Adrenal gland (tissue), 12 donors: ENCODE data around the gene BBOX1. TPM values are rescaled to one million over a fixed set of nuclear protein-coding genes. Genes with fewer than 3 reads are reported as not detected.
"Not testable (repeated sequence)": the region's sequence is repeated elsewhere in the genome, so short reads cannot be mapped to it uniquely, and the experiment has no call there.

Source experiments
- DNase-seq, 7 donors: peaks; one replicate each; pipeline ENCODE4 v3.0.0-alpha.2; 2019 to 2020
- H3K27ac ChIP-seq, 5 donors: fragments of 200-600 bp; sonication (generic) in 4 of 5; 1 replicate in 3 of 5; 2 replicates in 2 of 5; pipeline versions ENCODE4 v1.5.1 to v1.8.0; 2016 to 2020; ENCODE audit warnings: mild to moderate bottlenecking in 1 of 5
- H3K27me3 ChIP-seq: fragments of 200-600 bp; 2 replicates; pipeline ENCODE4 v1.8.0; 2021
- H3K36me3 ChIP-seq, 2 donors: fragments of 200-600 bp; replicated peaks in 1 of 2; 1 replicate in 1 of 2; 2 replicates in 1 of 2; pipeline versions ENCODE4 v1.5.1 to v1.8.0; 2018 to 2022
- H3K4me1 ChIP-seq, 2 donors: fragments of 200-600 bp; replicated peaks in 1 of 2; 1 replicate in 1 of 2; 2 replicates in 1 of 2; pipeline versions ENCODE4 v1.5.1 to v1.8.0; 2018 to 2021
- H3K4me3 ChIP-seq, 4 donors: fragments of 200-600 bp; sonication (generic) in 3 of 4; one replicate each; pipeline ENCODE4 v1.5.1; 2016 to 2018
- H3K9me3 ChIP-seq, 3 donors: fragments of 200-600 bp; sonication (generic) in 1 of 3; replicated peaks in 1 of 3; 1 replicate in 2 of 3; 2 replicates in 1 of 3; pipeline versions ENCODE4 v1.5.1 to v1.8.0; 2016 to 2021
- CTCF ChIP-seq, 6 experiments: fragments of 450-650 bp in 4 of 6; fragments of 200-600 bp in 2 of 6; sonication (generic) in 1 of 6; IDR thresholded peaks; 1 replicate in 5 of 6; 2 replicates in 1 of 6; pipeline versions ENCODE4 v1.5.1 to v1.8.0; 2016 to 2021; ENCODE audit warnings: antibody characterized with exemption in 6 of 6, mild to moderate bottlenecking in 2 of 6, moderate library complexity in 1 of 6
- POLR2A ChIP-seq, 2 donors: fragments of 450-650 bp; IDR thresholded peaks; one replicate each; pipeline ENCODE4 v1.6.1; 2017; ENCODE audit warnings: antibody characterized with exemption in 2 of 2, mild to moderate bottlenecking in 2 of 2, moderate library complexity in 1 of 2
- WGBS, 4 donors: extraction: QIAGEN DNeasy Blood & Tissue Kit in 2 of 4; methylation state at CpG; one replicate each; pipeline versions ENCODE4 v1.1.5 to v1.1.7; 2013 to 2017; 5-methylcytosine and 5-hydroxymethylcytosine counted together
- intact Hi-C, 2 donors: fragments of 100-400 bp; cut with DNase I; formaldehyde crosslinking; loops; one replicate each; pipeline versions ENCODE4 v1.14.1 to v1.15.0; 2022 to 2023
- polyA plus RNA-seq, 3 donors: library from polyadenylated mRNA; stranded (reverse); fragments of 200-250 nt in 2 of 3; fragments of 350-450 nt in 1 of 3; fragmentation: Illumina TruSeq in 1 of 3; extraction: RNeasy Lipid Tissue Mini Kit (QIAGEN cat#74804) in 1 of 3; gene quantifications; one replicate each; pipeline ENCODE4 v1.2.3, GENCODE V29; 2013 to 2014
- total RNA-seq, 9 donors: library from RNA; depleted of rRNA in 4 of 9; stranded (reverse); fragments of >200 nt in 4 of 9; fragments of 120-200 nt in 1 of 9; fragmentation: NEBNext Ultra II Directional in 1 of 9; extraction: Animal tissue kit (Norgen Biotek cat#: 25700) in 1 of 9; gene quantifications; one replicate each; pipeline versions ENCODE4 v1.1.0 to v1.2.4, GENCODE V29; 2013 to 2023
- donor health status: healthy with polysubstance abuse.
- donor health status: Bipolar disorder and iron deficiency.
- donor health status: DM: yes; HTN: yes; CAD: no.
- donor health status: DM: no; HTN: no; CAD: no.
- donor health status: DM: no; HTN: no; CAD: no.
- donor health status: DM: yes; HTN: yes; CAD: no.

BBOX1 gene
- total and polyA plus RNA-seq, 12 donors, result 0.28 TPM; not detected in 11

GRCh38 chr11:27088353-27088752 is 47.7 kb downstream of the BBOX1 start:
- Histone ChIP-seq H3K9me3 (no peaks in the 10 kb centered on the region), H3K4me3 (no peak overlapping the region), H3K4me1 (no peaks in the 10 kb centered on the region), H3K36me3 (no peaks in the 10 kb centered on the region), H3K27ac (no peak overlapping the region), H3K27me3 (no peaks in the 10 kb centered on the region)
- intact Hi-C loops, result no loop called here
- DNase-seq, result no peak
- no peak for TF ChIP-seq CTCF (IDR thresholded peaks at IDR 0.05)
- TF ChIP-seq POLR2A (IDR thresholded peaks at IDR 0.05), result no peak

GRCh38 chr11:27089746-27090145 is 49.1 kb downstream of the BBOX1 start:
- 64 to 73% (median 66%) methylated on average over 2 of the region's 2 CpGs for WGBS, 4 donors
- Histone ChIP-seq H3K36me3 (no peaks in the 10 kb centered on the region), H3K27me3 (no peaks in the 10 kb centered on the region), H3K4me3 (no peak overlapping the region), H3K9me3 (no peaks in the 10 kb centered on the region), H3K4me1 (no peaks in the 10 kb centered on the region), H3K27ac (no peak overlapping the region)
- TF ChIP-seq CTCF (IDR thresholded peaks at IDR 0.05) (no peak), POLR2A (IDR thresholded peaks at IDR 0.05) (no peak)
- DNase-seq, result no peak
- intact Hi-C loops, result no loop called here

GRCh38 chr11:27090357-27090948 is 49.8 kb downstream of the BBOX1 start:
- H3K27ac ChIP-seq, H3K36me3 ChIP-seq, intact Hi-C loops, DNase-seq, H3K27me3 ChIP-seq, H3K4me1 ChIP-seq, H3K9me3 ChIP-seq, H3K4me3 ChIP-seq: not testable (repeated sequence)
- 63 to 79% (median 69%) methylated on average over 5 of the region's 5 CpGs for whole genome bisulfite sequencing, 4 donors

GRCh38 chr11:27094120-27094519 is 53.5 kb downstream of the BBOX1 start:
- Histone ChIP-seq H3K9me3 (peaks cover 0 to 5% (median 0%) of the 10 kb centered on the region in 3 donors), H3K4me3 (no peak overlapping the region), H3K27ac (no peak overlapping the region), H3K27me3 (no peaks in the 10 kb centered on the region), H3K4me1 (no peaks in the 10 kb centered on the region), H3K36me3 (no peaks in the 10 kb centered on the region)
- WGBS, 4 donors, result 33 to 65% (median 50%) methylated on average over 2 of the region's 2 CpGs
- no peak for DNase-seq
- TF ChIP-seq CTCF (IDR thresholded peaks at IDR 0.05), result no peak
- no peak for TF ChIP-seq POLR2A (IDR thresholded peaks at IDR 0.05)
- intact Hi-C loops, result no loop called here

- Histone ChIP-seq H3K27me3 (no peaks in the 10 kb centered on the region), H3K36me3 (no peaks in the 10 kb centered on the region), H3K9me3 (peaks cover 0 to 5% (median 0%) of the 10 kb centered on the region in 3 donors), H3K4me1 (no peaks in the 10 kb centered on the region), H3K27ac (no peak overlapping the region), H3K4me3 (no peak overlapping the region)
- WGBS, 4 donors, result 44 to 71% (median 46%) methylated on average over 2 of the region's 2 CpGs
- no peak for DNase-seq
- intact Hi-C loops, result no loop called here
- TF ChIP-seq POLR2A (IDR thresholded peaks at IDR 0.05), result no peak
- TF ChIP-seq CTCF (IDR thresholded peaks at IDR 0.05), result no peak
These were observed 54.4 kb downstream of the BBOX1 start for GRCh38 chr11:27095059-27095458.
